ENCODE measurements around the gene CNTN5.

Gene CNTN5

GRCh38 chr11:100119176-100119575 is 1098.4 kb downstream of the CNTN5 start:
- TF ChIP-seq CTCF (IDR thresholded peaks at IDR 0.05), result no peak

GRCh38 chr11:100133114-100133513 is 1112.4 kb downstream of the CNTN5 start:
- no peak for TF ChIP-seq CTCF (IDR thresholded peaks at IDR 0.05)

GRCh38 chr11:100141201-100141600 is 1120.5 kb downstream of the CNTN5 start:
- TF ChIP-seq CTCF (IDR thresholded peaks at IDR 0.05), result no peak

- no peak for TF ChIP-seq CTCF (IDR thresholded peaks at IDR 0.05)
Measured at GRCh38 chr11:100151944-100152343, 1131.2 kb downstream of the CNTN5 start.

GRCh38 chr11:100152766-100153165 is 1132.0 kb downstream of the CNTN5 start:
- TF ChIP-seq CTCF (IDR thresholded peaks at IDR 0.05), result no peak

- no peak for TF ChIP-seq CTCF (IDR thresholded peaks at IDR 0.05)
Measured at GRCh38 chr11:100163471-100163870, 1142.7 kb downstream of the CNTN5 start.

GRCh38 chr11:100174881-100175280 is 1154.1 kb downstream of the CNTN5 start:
- TF ChIP-seq CTCF (IDR thresholded peaks at IDR 0.05), result no peak

- no peak for TF ChIP-seq CTCF (IDR thresholded peaks at IDR 0.05)
Measured at GRCh38 chr11:100176456-100176855, 1155.7 kb downstream of the CNTN5 start.
